Hematopoietic multipotent progenitor cell treated with erythropoietin and hydrocortisone succinate and interleukin-3 and kit ligand, for 17 days (in vitro differentiated cells): ENCODE results near the gene GUCY2D.

Experiments
- DNase-seq: peaks from one replicate; pipeline ENCODE4 v3.0.0-alpha.2; 2015; ENCODE audit warnings: low spot score

Gene GUCY2D

GRCh38 chr17:8067806-8068205 is 65.4 kb downstream of the GUCY2D start:
- DNase-seq: no peak

GRCh38 chr17:8068736-8069586 is 66.5 kb downstream of the GUCY2D start:
- DNase-seq: no peak

GRCh38 chr17:8069587-8069860 is 67.1 kb downstream of the GUCY2D start:
- no peak for DNase-seq
